ENCODE data around the gene CNIH1. TPM values are rescaled to one million over a fixed set of nuclear protein-coding genes. Genes with fewer than 3 reads are reported as not detected.
A peak's percentile ranks its signal among the peaks of the same experiment; 100 is the strongest.
"Not testable (repeated sequence)": the region's sequence is repeated elsewhere in the genome, so short reads cannot be mapped to it uniquely, and the experiment has no call there.

CNIH1 gene
- total RNA-seq, 1 donor from 2014 or later, result 173 TPM

DNA sequence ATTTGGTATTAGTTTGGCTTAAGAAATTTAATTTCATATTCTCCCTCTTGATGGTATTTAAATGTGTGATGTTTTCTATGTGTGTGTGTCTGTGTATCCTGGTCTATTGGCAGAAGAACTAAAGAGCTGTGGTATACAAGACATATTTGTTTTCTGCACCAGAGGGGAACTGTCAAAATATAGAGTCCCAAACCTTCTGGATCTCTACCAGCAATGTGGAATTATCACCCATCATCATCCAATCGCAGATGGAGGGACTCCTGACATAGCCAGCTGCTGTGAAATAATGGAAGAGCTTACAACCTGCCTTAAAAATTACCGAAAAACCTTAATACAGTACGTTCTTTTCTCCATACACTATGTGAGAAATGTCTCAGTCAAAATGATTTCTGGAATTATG lies 29.8 kb downstream of the CNIH1 start:
- DNase-seq (ENCODE audit: low spot score in 2 of 2), result no peak
- intact Hi-C loops (cut with DNase I), result no loop called here
- H3K36me3 ChIP-seq, result no peaks in the 10 kb centered on the region
- no peak overlapping the region for H3K27ac ChIP-seq
- H3K9me3 ChIP-seq, result no peaks in the 10 kb centered on the region
- no peaks in the 10 kb centered on the region for H3K27me3 ChIP-seq
- H3K4me1 ChIP-seq, result no peaks in the 10 kb centered on the region
- H3K4me3 ChIP-seq, result no peak overlapping the region
- TF ChIP-seq CTCF (IDR thresholded peaks at IDR 0.05), result no peak

- H3K4me3 ChIP-seq, result no peak overlapping the region
- no peaks in the 10 kb centered on the region for H3K9me3 ChIP-seq
- no peak for TF ChIP-seq CTCF (IDR thresholded peaks at IDR 0.05)
- no peak overlapping the region for H3K27ac ChIP-seq
- no peaks in the 10 kb centered on the region for H3K27me3 ChIP-seq
- no peaks in the 10 kb centered on the region for H3K4me1 ChIP-seq
- H3K36me3 ChIP-seq, result no peaks in the 10 kb centered on the region
- DNase-seq (ENCODE audit: low spot score in 2 of 2), result no peak
- intact Hi-C loops (cut with DNase I), result no loop called here
Observed at GRCh38 chr14:54410215-54410614, 31.0 kb downstream of the CNIH1 start.

DNA sequence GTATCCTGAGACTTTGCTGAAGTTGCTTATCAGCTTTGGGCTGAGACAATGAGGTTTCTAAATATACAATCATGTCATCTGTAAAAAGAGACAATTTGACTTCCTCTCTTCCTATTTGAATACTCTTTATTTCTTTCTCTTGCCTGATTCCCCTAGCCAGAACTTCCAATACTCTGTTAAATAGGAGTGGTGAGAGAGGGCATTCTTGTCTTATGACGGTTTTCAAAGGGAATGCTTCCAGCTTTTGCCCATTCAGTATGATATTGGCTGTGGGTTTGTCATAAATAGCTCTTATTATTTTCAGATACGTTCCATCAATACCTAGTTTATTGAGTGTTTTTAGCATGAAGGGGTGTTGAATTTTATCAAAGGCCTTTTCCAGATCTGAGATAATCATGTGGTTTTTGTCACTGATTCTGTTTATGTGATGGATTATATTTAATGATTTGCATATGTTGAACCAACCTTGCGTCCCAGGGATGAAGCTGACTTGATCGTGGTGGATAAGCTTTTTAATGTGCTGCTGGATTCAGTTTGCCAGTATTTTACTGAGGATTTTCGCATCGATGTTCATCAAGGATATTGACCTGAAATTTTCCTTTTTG lies 37.7 kb downstream of the CNIH1 start:
- H3K27me3 ChIP-seq; H3K4me1 ChIP-seq; DNase-seq (ENCODE audit: low spot score in 2 of 2); H3K4me3 ChIP-seq; intact Hi-C loops (cut with DNase I); H3K36me3 ChIP-seq; H3K27ac ChIP-seq; H3K9me3 ChIP-seq: not testable (repeated sequence)

DNA sequence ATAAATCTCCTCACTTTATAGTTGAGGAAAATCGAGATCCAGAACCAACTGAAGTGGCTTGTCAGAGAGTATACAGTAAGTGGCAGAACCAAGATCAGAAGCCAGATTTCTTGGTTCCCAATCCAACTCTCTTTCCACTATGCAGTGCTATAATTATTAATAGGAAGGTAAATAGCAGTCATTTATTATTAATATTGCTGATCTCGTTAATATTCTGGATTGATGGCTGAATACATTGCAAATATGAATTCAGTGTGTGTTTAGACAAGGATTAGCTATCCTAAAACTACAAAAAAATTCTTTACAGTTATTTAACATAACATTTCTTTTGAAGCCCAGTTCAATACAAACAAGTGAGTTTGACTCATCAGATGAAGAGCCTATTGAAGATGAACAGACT lies 41.6 kb downstream of the CNIH1 start:
- no peaks in the 10 kb centered on the region for H3K27me3 ChIP-seq
- no peak for TF ChIP-seq CTCF (IDR thresholded peaks at IDR 0.05)
- H3K4me1 ChIP-seq, result peaks cover 5 to 12% of the 10 kb centered on the region in 2 donors
- no peaks in the 10 kb centered on the region for H3K36me3 ChIP-seq
- DNase-seq (ENCODE audit: low spot score in 2 of 2), result no peak
- H3K4me3 ChIP-seq, result no peak overlapping the region
- H3K27ac ChIP-seq, result no peak overlapping the region
- no peaks in the 10 kb centered on the region for H3K9me3 ChIP-seq
- intact Hi-C loops (cut with DNase I), result loop anchor here (10.0 kb wide), 1 partner anchor 1845 kb away; the partner anchor contains the start of genes GPR137C and TXNDC16

DNA sequence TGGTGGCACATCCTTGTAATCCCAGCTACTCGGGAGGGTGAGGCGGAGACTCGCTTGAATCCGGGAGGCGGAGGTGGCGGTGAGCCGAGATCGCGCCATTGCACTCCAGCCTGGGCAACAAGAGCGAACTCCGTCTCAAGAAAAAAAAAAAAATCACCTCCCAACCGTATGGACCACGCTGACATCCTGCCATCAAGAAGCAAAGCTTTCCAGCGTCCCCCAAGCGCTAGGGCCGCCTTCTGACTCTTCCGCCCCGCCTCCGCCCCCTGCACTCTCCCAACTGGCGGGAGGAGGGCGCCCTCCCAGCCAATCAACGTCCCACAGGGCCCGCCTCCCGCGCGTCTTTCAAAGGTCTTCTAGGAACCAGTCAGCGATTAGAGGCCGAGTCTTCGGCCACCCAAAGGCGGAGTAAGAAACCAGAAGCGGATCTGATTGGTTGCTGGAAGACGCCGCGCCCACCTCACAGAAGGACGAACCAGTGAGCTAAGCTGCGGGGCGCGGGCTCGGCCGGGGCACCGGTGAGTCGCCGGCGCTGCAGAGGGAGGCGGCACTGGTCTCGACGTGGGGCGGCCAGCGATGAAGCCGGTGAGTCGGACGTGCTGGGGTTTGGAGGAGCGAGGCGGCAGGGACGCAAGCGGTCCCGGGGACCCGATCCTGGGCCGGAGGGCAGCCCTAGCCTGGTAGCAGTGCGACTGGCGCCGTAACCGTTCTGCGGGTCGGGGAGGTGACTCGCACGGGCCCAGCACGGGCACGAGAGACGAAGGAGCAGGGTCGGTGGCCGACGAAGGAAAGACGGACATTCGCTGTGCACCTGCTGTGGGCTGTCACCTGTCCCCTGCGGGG lies 44.5 kb downstream of the CNIH1 start, which contains the start of gene CDKN3:
Gene CDKN3 (plus strand): TSS at position 515 of the 843 bp plus-strand sequence. CDS start 62 bp downstream, at position 577.
- Histone ChIP-seq H3K4me3 (peak within 1 kb of the TSS; percentile 72 to 76), H3K36me3 (no peaks in the 10 kb centered on the region), H3K9me3 (no peaks in the 10 kb centered on the region), H3K27ac (peak within 1 kb of the TSS in 1 of 2 donors; percentile 24), H3K27me3 (no peaks in the 10 kb centered on the region), H3K4me1 (peaks cover 5 to 12% of the 10 kb centered on the region in 2 donors)
- intact Hi-C loops (cut with DNase I), result loop anchor here (1.0 to 10.0 kb wide), 5 partner anchors 45 to 1842 kb away; partner anchors contain the start of genes BMP4, CGRRF1, CNIH1 and GMFB
- peak in 2 of 3 experiments; percentile 52 to 58 for TF ChIP-seq CTCF (IDR thresholded peaks at IDR 0.05)
- DNase-seq (ENCODE audit: low spot score in 2 of 2), result peak; percentile 98 to 99

GRCh38 chr14:54396183-54396492 lies 45.0 kb downstream of the CNIH1 start:
- Histone ChIP-seq H3K4me1 (peaks cover 5 to 12% of the 10 kb centered on the region in 2 donors), H3K36me3 (no peaks in the 10 kb centered on the region), H3K4me3 (peak overlapping the region; percentile 72 to 76), H3K27me3 (no peaks in the 10 kb centered on the region), H3K27ac (no peak overlapping the region), H3K9me3 (no peaks in the 10 kb centered on the region)
- intact Hi-C loops (cut with DNase I), result loop anchor here (1.0 to 10.0 kb wide), 3 partner anchors 92 to 1841 kb away; partner anchors contain the start of genes BMP4, GMFB, GPR137C and TXNDC16
- no peak for TF ChIP-seq CTCF (IDR thresholded peaks at IDR 0.05)
- no peak for DNase-seq (ENCODE audit: low spot score in 2 of 2)

All from ascending aorta (tissue), 2 donors.